Liver (tissue), 3 donors: ENCODE results near the gene ATP6V1G2.

Experiments used
- ATF3 ChIP-seq: IDR thresholded peaks from 2 replicates; pipeline ENCODE4 v1.6.1; 2016; ENCODE audit warnings: antibody characterized with exemption
- EGR1 ChIP-seq, 2 donors: IDR thresholded peaks; 2 replicates each; pipeline ENCODE4 v1.6.1; 2016 to 2018; ENCODE audit warnings: antibody characterized with exemption in 2 of 2, low read depth in 2 of 2
- FOXA1 ChIP-seq: IDR thresholded peaks from 2 replicates; pipeline ENCODE4 v1.6.1; 2016; ENCODE audit warnings: antibody characterized with exemption
- GABPA ChIP-seq, 2 donors: IDR thresholded peaks in 1 of 2; conservative IDR thresholded peaks in 1 of 2; 2 replicates each; pipeline ENCODE4 v1.6.1; 2016; ENCODE audit warnings: antibody characterized with exemption in 2 of 2, mild to moderate bottlenecking in 1 of 2, moderate library complexity in 1 of 2
- RAD21 ChIP-seq, 2 donors: IDR thresholded peaks; 2 replicates each; pipeline ENCODE4 v1.6.1; 2016; ENCODE audit warnings: antibody characterized with exemption in 2 of 2, mild to moderate bottlenecking in 2 of 2
- REST ChIP-seq: IDR thresholded peaks from 2 replicates; pipeline ENCODE4 v1.6.1; 2016; ENCODE audit warnings: antibody characterized with exemption, mild to moderate bottlenecking
- RXRA ChIP-seq, 2 donors: IDR thresholded peaks; 2 replicates each; pipeline ENCODE4 v1.6.1; 2017 to 2018; ENCODE audit warnings: antibody characterized with exemption in 2 of 2, mild to moderate bottlenecking in 1 of 2
- SP1 ChIP-seq: IDR thresholded peaks from 2 replicates; pipeline ENCODE4 v1.6.1; 2018; ENCODE audit warnings: antibody characterized with exemption, mild to moderate bottlenecking
- TAF1 ChIP-seq: conservative IDR thresholded peaks from 2 replicates; pipeline ENCODE4 v1.6.1; 2016; ENCODE audit warnings: antibody characterized with exemption, mild to moderate bottlenecking
- YY1 ChIP-seq: IDR thresholded peaks from 2 replicates; pipeline ENCODE4 v1.6.1; 2016; ENCODE audit warnings: antibody characterized with exemption, mild to moderate bottlenecking
- TF ChIP-seq, protein P1 (sequence below): fragments of 150-350 bp; IDR thresholded peaks from 2 replicates; pipeline ENCODE4 v1.5.1; 2017; ENCODE audit warnings: improper control_type of control experiment, low read depth, low read length; ENCODE audit not compliant: missing input control
- TF ChIP-seq, protein P2 (sequence below): IDR thresholded peaks from 2 replicates; pipeline ENCODE4 v1.6.1; 2016; ENCODE audit warnings: antibody characterized with exemption
- donor health status: healthy.
- donor health status: healthy.

- TF ChIP-seq, protein P1, sequence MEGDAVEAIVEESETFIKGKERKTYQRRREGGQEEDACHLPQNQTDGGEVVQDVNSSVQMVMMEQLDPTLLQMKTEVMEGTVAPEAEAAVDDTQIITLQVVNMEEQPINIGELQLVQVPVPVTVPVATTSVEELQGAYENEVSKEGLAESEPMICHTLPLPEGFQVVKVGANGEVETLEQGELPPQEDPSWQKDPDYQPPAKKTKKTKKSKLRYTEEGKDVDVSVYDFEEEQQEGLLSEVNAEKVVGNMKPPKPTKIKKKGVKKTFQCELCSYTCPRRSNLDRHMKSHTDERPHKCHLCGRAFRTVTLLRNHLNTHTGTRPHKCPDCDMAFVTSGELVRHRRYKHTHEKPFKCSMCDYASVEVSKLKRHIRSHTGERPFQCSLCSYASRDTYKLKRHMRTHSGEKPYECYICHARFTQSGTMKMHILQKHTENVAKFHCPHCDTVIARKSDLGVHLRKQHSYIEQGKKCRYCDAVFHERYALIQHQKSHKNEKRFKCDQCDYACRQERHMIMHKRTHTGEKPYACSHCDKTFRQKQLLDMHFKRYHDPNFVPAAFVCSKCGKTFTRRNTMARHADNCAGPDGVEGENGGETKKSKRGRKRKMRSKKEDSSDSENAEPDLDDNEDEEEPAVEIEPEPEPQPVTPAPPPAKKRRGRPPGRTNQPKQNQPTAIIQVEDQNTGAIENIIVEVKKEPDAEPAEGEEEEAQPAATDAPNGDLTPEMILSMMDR, result no peak
- TF ChIP-seq SP1, result no peak
- TF ChIP-seq ATF3, result no peak
- TF ChIP-seq RAD21 (IDR thresholded peaks at IDR 0.05), result no peak
- no peak for TF ChIP-seq GABPA (IDR thresholded peaks at IDR 0.05 in 1 of 2, conservative IDR thresholded peaks at IDR 0.05 in 1 of 2)
- TF ChIP-seq YY1, result no peak
- TF ChIP-seq FOXA1, result no peak
- TF ChIP-seq, protein P2, sequence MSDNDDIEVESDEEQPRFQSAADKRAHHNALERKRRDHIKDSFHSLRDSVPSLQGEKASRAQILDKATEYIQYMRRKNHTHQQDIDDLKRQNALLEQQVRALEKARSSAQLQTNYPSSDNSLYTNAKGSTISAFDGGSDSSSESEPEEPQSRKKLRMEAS, result no peak
- TF ChIP-seq REST, result no peak
- TF ChIP-seq EGR1 (IDR thresholded peaks at IDR 0.05; ENCODE audit: low read depth in 2 of 2), result no peak
- TF ChIP-seq TAF1, result no peak
- no peak for TF ChIP-seq RXRA (IDR thresholded peaks at IDR 0.05)
Measured at GRCh38 chr6:31578184-31579118, 32.0 kb upstream of the ATP6V1G2 start.
